GM21619 (cell line): ENCODE measurements around the gene CYP24A1.

ENCODE experiments used
- ATAC-seq: cut with Tn5 transposase; IDR thresholded peaks from one replicate; pipeline ENCODE4 v1.9.1; 2021; ENCODE audit not compliant: unreplicated experiment

CYP24A1 gene

DNA sequence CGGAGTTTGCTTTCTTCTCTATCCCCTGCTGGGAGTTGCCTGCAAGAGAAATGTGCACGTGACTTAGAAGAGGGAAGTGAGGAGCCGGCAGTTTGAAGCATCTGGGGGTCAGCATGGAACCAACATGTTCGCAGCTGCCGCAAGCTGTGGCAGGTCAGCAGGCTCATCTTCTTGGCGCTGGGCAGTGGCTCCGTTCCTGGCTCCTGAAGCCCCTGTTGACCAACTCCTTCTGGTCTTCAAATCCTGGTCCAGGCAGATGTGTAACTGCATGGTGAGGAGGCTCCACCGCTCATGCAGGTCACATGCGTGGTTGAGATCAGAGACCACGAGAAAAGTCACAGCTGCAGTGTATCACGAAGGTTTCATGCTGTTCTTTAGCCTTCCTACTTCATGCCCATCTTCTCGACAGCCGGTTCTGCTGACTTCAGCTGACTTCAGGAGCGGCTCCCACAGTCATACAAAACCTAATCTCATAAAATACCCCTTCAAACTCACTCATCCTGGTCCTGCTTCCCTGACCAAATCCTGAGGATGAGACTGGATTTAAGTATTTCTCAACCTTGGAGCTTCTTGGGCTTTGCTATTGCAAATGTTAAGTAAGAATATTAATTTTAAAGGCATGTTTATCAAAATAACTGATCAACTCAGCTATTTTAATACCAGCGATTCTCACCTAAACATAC is 58.5 kb downstream of the CYP24A1 start:
- ATAC-seq = no peak

DNA sequence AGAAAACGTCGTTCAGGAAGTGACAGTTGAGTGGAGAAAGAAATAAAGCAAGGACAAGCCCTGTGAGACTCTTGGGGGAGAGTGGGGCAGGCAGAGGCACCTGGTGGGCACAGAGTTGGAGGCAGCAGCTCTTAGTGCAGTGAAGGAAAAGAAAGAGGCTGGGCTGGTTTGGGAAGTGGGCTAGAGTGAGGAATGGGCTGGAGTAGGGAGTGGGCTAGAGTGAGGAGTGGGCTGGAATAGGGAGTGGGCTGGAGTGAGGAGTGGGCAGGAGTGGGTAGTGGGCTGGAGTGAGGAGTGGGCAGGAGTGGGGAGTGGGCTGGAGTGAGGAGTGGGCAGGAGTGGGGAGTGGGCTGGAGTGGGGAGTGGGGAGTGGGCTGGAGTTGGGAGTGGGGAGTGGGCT is 59.7 kb downstream of the CYP24A1 start:
- no peak for ATAC-seq

DNA sequence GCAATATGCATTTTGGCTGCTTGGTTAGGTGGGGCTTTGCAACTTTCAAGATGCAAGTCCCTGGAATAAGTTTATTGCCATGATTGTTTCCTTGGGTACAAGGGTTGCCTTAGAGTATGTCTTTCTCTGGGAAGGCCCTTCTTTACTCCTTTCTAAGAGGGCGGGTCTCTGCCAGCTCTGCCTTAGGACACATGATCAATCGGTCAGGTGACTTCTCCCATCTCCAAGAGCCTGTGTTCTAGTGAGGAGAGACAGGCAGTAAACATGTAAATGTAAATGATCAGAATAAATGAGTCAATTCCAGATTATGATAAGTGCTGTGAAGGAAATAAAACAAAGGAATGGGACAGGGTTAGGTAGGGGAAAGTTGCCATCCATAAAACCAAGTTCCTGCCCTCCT is 60.2 kb downstream of the CYP24A1 start:
- no peak for ATAC-seq

DNA sequence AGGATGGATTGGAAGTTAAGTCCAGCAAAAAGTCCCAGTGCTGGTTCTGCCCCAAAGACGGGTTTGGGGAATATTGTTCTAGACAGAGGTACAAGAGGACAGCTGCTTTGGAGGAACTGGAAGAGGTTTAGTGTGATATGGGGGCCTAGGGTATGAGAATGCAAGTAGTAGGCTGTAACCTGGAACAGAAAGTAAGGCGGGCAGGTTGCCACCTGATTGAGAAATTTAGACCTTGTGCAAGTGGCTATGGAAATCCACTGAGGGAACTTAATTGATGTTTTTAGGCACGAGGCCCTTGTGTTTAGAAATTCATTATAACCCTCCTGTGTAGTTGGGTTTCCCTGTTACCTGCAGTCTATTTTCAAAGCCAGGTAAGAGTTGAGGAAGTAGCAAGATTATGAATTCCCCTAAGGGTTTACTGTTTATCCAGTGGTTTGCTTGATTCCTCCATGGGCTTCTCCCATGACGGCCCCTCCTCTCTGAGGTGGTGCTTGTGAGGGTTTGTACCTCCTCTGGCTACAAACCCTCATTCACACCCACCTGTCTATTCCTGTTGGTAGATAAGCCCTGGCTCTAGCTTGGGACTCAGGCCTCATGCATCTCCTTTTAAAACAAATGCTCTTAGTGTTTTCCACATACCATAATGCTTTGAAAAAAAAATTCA is 61.4 kb downstream of the CYP24A1 start:
- ATAC-seq = no peak

DNA sequence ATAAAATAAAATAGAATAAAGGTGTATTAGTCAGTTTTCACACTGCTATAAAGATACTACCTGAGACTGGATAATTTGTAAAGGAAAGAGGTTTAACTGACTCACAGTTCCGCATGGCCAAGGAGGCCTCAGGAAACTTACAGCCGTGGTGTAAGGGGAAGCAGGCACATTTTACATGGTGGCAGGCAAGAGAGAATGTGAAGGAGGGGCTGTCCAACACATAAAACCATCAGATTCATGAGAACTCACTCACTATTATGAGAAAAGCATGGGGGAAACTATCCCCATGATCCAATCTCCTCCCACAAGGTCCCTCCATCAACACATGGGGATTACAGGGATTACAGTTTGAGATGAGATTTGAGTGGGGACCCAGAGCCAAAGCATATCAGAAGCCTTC is 62.3 kb downstream of the CYP24A1 start:
- ATAC-seq = no peak

DNA sequence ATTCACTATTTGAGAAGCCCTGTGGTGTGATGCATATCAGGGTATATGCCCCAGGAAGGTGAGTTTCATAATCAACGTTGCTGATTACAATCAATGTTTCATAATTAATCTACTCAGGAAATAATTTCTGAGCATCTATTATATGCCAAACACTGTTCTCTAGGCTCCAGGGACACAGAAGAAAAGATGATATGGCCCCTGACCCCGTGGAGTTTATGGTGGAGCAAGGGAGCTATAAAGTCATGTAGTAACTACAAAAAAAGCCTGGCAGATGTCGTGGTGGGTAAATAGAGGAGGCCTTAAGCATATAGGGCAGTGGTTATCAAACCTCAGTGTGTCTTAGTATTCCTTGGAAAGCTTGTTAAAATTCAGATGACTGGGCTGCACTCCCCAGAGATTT is 63.3 kb downstream of the CYP24A1 start:
- no peak for ATAC-seq

DNA sequence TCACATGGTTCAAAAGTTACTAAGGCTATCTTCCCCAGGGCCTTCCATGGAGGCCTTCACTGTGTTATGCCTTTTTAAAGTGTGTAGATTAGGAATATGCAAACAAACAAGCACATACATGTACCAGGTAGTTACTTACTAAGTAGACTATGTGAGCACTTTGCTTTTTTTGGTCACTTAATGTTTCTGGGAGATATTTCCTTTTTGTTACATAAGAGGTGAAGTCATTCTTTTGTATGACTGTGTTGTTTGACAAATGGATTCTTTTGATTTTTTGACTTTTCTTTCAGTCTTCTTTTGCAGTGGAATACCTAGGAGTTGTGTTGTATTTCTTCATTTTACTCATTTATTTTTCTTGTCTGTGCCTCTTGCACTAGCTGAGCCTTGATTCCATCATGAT is 63.7 kb downstream of the CYP24A1 start:
- ATAC-seq = no peak

DNA sequence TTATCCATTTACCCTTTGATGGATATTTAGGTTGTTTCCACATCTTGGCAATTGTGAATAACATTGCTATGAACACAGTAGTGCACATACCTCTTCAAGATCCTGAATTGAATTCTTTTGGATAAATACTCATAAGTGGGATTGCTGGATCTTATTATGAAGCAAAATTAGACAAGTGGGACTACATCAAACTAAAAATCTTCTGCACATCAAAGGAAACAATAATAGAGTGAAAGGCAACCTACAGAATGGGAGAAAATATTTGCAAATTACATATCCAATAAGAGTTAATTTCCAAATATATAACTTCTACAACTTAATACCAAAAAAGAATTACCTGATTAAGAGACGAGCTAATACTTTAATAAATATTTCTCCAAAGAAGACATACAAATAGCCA is 65.0 kb downstream of the CYP24A1 start:
- no peak for ATAC-seq

DNA sequence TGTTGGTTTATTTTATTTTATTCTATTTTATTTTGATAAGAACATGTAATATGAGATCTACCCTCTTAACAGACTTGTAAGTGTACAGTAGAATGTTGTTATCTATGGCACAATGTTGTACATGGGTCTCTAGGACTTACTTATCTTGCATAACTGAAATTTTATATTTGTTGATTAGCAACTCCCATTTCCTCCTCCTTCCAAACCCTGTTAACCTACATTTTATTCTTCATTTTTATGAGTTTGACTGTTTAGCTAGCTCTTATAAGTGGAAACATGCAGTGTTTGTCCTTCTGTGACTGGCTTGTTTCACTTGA is 65.5 kb downstream of the CYP24A1 start:
- no peak for ATAC-seq

DNA sequence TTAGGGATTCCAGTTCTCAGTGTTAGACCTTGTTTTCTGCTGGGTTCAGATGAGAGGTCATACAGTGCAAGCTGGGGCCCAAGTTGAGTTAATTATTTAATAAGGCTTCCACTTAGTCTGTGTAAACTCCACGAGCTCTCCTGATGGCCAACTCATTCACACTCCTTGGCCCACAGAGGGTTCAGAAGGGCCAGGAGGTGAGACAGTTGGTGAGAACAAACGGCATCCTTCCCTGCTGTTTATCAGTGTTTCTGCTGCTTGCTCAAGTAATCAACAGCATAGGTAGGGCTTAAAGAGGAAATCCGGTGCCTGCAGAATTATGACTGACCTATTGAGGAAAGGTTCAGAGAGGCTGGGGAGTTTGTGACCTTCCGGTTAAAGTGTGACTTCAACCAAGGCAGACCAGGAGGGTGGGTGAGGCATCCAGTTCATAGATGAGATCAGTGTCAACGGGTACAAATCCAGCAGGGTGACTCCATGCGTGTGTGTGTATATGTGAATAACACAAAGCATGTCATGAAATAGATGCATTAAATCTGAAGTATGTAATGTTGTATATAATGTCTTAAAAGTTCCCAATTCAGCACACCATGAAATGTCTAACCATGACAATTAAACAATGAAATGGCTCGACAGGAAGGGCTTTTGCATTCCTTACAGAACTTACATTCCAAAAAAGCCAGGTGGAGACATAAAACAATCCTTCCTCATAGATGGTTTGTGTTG is 66.0 kb downstream of the CYP24A1 start:
- no peak for ATAC-seq

DNA sequence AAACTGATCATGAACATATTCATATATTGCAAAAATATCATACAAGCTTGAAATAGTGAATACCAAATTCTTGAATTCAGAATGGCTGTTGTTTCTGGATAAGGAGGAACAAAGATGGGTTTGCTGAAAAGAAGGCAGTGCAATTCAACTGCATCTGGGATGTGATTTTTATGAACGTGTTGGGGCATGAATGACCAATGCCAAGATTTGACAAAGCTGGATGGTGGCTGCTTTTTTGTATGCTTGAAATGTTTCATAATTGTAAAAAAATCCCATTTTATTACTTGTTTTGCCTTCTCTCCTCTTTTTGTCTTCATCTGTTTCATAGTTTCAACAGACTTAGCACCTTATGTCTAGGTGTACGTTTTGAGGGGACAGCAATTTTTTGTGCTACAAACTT is 66.6 kb downstream of the CYP24A1 start:
- no peak for ATAC-seq

DNA sequence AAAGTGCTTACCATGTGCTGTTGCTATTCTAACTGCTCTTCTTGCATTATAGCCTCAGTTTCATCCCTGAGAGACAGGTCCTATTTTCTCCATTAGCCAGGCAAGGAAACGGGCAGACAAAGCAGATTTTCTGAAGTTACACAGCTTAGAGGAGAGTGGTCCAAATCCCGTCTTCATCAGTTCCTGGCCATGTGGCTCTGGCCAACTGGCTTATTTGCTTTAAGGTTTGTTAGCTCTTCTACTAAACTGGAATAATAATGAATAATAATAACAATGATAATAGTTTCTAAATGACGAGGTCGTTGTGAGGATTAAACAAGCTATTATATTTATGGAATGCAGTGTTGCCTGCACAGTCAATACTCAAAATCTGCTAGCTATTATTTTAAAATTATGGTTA is 67.6 kb downstream of the CYP24A1 start:
- no peak for ATAC-seq

DNA sequence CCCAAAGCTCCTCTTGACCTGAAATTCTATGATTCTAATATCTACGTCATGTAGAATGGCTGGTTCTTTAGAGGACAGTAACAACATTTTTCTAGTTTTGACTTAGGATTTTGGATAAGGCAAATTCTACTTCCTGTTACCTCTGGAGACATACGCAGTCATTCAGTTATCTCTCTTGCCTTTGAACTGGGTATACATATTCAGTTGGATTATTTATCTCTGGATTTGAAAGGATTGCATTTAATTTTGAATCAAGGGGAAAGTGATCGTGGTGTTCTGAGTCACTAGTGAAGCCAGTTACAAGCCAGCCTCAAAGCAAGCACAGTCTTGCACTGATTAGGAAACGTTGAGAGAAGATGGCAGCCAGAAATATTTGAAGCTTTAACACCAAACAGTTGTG is 68.1 kb downstream of the CYP24A1 start:
- ATAC-seq = no peak

DNA sequence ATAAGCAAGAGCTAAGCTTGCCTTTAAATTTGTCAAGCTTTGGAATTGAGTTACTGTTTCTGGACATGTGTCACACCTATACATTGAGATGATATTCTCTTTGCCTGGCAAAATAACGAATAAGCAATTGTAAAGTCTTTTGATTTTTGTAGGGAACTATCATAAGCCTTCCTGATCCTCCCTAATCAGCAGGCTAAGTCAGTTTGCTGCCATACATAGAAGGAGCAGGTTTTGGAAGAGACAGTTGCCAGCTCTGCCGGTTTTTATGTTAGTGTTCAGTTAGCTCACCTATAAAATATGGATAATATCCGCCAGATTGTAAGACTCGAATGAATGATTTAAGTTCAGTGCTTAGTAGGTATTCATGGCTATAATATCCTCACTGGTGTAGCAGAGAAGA is 69.0 kb downstream of the CYP24A1 start:
- no peak for ATAC-seq

DNA sequence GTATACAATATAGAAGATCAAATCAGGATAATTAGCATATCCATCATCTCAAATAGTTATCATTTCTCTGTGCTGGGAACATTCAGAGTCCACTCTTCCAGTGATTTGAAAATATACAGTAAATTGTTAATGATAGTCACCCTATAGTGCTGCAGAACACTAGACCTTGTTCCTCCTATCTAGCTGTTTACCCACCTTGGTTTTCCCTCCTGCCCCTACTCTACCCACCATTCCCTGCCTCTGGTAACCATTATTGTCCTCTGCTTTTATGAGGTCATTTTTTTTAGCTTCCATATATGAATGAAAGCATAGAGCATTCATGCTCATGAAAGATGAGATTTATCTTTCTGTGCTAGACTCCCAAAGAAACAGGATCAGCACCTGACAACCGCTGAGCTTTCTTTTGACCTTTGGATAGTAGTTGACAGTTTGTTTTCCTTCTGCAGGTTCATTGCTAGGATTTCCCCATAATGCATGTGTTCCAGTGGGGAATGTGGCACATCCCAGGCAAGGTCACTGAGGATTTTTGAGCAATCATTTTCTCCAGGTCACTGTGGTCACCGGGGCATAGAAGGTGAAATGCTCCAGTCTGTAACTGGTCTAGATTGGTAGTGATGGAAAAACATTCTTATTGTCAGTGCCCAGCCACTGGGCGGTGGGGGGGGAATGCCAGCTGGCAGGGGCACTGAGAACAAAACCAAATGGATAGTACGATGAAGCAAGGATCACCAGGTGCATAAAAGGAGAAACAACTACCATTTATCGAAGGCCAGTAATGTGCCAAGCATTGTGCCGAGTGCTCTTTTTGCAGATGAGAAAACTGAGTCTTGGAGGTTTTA is 69.8 kb downstream of the CYP24A1 start:
- no peak for ATAC-seq
